GM21825 (cell line): ENCODE results near the gene FTO.

ENCODE experiments used
- ATAC-seq: cut with Tn5 transposase; IDR thresholded peaks from one replicate; pipeline ENCODE4 v1.9.1; 2021; ENCODE audit warnings: mild to moderate bottlenecking, moderate library complexity; ENCODE audit not compliant: unreplicated experiment

The FTO gene

GRCh38 chr16:54066451-54067105, 362.6 kb downstream of the FTO start:
- no peak for ATAC-seq

GRCh38 chr16:54067322-54068065, 363.5 kb downstream of the FTO start:
- ATAC-seq, result no peak

- no peak for ATAC-seq
Measured at GRCh38 chr16:54068212-54068611, 364.3 kb downstream of the FTO start.

- no peak for ATAC-seq
Measured at GRCh38 chr16:54069601-54070239, 365.8 kb downstream of the FTO start.

- ATAC-seq, result no peak
Measured at GRCh38 chr16:54070789-54071343, 366.9 kb downstream of the FTO start.

GRCh38 chr16:54071514-54071913, 367.6 kb downstream of the FTO start:
- ATAC-seq, result no peak

- no peak for ATAC-seq
Measured at GRCh38 chr16:54072237-54072636, 368.3 kb downstream of the FTO start.

GRCh38 chr16:54073356-54073755, 369.4 kb downstream of the FTO start:
- ATAC-seq, result no peak

- ATAC-seq, result no peak
Measured at GRCh38 chr16:54075446-54075845, 371.5 kb downstream of the FTO start.

- no peak for ATAC-seq
Measured at GRCh38 chr16:54076006-54076504, 372.1 kb downstream of the FTO start.

GRCh38 chr16:54077050-54077821, 373.3 kb downstream of the FTO start:
- ATAC-seq, result no peak

- ATAC-seq, result no peak
Measured at GRCh38 chr16:54080524-54081008, 376.6 kb downstream of the FTO start.

GRCh38 chr16:54086791-54087190, 382.8 kb downstream of the FTO start:
- no peak for ATAC-seq

GRCh38 chr16:54090602-54091001, 386.6 kb downstream of the FTO start:
- ATAC-seq, result no peak

GRCh38 chr16:54093281-54093680, 389.3 kb downstream of the FTO start:
- no peak for ATAC-seq

GRCh38 chr16:54094641-54095040, 390.7 kb downstream of the FTO start:
- no peak for ATAC-seq

- no peak for ATAC-seq
Measured at GRCh38 chr16:54096607-54097006, 392.7 kb downstream of the FTO start.

- no peak for ATAC-seq
Measured at GRCh38 chr16:54097774-54098173, 393.8 kb downstream of the FTO start.

GRCh38 chr16:54098247-54098646, 394.3 kb downstream of the FTO start:
- no peak for ATAC-seq

GRCh38 chr16:54099627-54100026, 395.7 kb downstream of the FTO start:
- no peak for ATAC-seq
